Upper lobe of left lung (tissue), 4 donors: ENCODE measurements around the gene TBX6.
"Not testable (repeated sequence)": the region's sequence is repeated elsewhere in the genome, so short reads cannot be mapped to it uniquely, and the experiment has no call there.

Source experiments
- CTCF ChIP-seq, 6 experiments: fragments of 450-650 bp in 4 of 6; fragments of 200-600 bp in 2 of 6; sonication (generic) in 2 of 6; IDR thresholded peaks; one replicate each; pipeline ENCODE4 v1.5.1; 2016 to 2019; ENCODE audit warnings: antibody characterized with exemption in 6 of 6
- EP300 ChIP-seq, 4 donors: sonication (generic); formaldehyde crosslinking; IDR thresholded peaks; one replicate each; pipeline ENCODE4 v1.5.1; 2017; ENCODE audit warnings: antibody characterized with exemption in 4 of 4, control low read depth in 2 of 4
- POLR2A ChIP-seq, 4 donors: fragments of 450-650 bp; IDR thresholded peaks; one replicate each; pipeline ENCODE4 v1.5.1; 2016 to 2017; ENCODE audit warnings: antibody characterized with exemption in 4 of 4, mild to moderate bottlenecking in 2 of 4
- POLR2AphosphoS5 ChIP-seq, 2 donors: sonication (generic); formaldehyde crosslinking; IDR thresholded peaks; one replicate each; pipeline ENCODE4 v1.5.1; 2017; ENCODE audit warnings: antibody characterized with exemption in 2 of 2

- not testable (repeated sequence) for TF ChIP-seq CTCF, POLR2A, EP300, POLR2AphosphoS5 (IDR thresholded peaks at IDR 0.05)
Observed at GRCh38 chr16:30114833-30115232, 23.1 kb upstream of the TBX6 start.
